Endothelial cell of umbilical vein (primary cell): ENCODE data around the gene FBXL13. TPM values are rescaled to one million over a fixed set of nuclear protein-coding genes. Genes with fewer than 3 reads are reported as not detected.

Experiments used
- BruUV-seq: library from RNA; stranded (reverse); fragments of 400-500 nt; replicated peaks from 2 replicates; lab custom pipeline; 2021; lab: Mats Ljungman, UMichigan
- CTCF ChIA-PET: fragments of 300-600, 350-600 bp; sonication (Branson Sonifier 250); formaldehyde crosslinking; loops from one replicate; lab custom pipeline; 2021; ENCODE audit warnings: antibody characterized with exemption, inconsistent platforms; lab: Charles Lee
- POLR2A ChIA-PET: fragments of 300-600, 350-600 bp; sonication (Branson Sonifier 250); formaldehyde crosslinking; loops from one replicate; lab custom pipeline; 2021; ENCODE audit warnings: antibody characterized with exemption, inconsistent platforms; lab: Charles Lee
- DNase-seq: peaks from one replicate; pipeline ENCODE4 v3.0.0-alpha.2; 2011; ENCODE audit warnings: low read depth, low spot score
- FAIRE-seq: peaks from 2 replicates; lab custom pipeline; 2011; peaks lifted over from hg19 to GRCh38; lab: Jason Lieb, UNC
- H2AFZ ChIP-seq: 2 replicates; pipeline ENCODE4 v1.6.0; 2012; ENCODE audit warnings: low read depth, low read length, control low read depth, inconsistent platforms
- H3K27ac ChIP-seq: 2 replicates; pipeline ENCODE4 v1.5.1; 2011; ENCODE audit warnings: low read depth, mild to moderate bottlenecking, control low read depth, low read length, moderate library complexity; ENCODE audit not compliant: insufficient read depth
- H3K27me3 ChIP-seq, 2 experiments: 2 replicates each; pipeline versions ENCODE4 v1.6.0 to v1.6.1; 2011; ENCODE audit warnings: low read length in 2 of 2, mixed read lengths in 1 of 2; ENCODE audit not compliant: control insufficient read depth in 2 of 2, insufficient read depth in 2 of 2
- H3K36me3 ChIP-seq, 2 experiments: 2 replicates in 1 of 2; 3 replicates in 1 of 2; pipeline ENCODE4 v1.5.1; 2011; ENCODE audit warnings: low read length in 2 of 2, mild to moderate bottlenecking in 1 of 2, moderate library complexity in 1 of 2; ENCODE audit not compliant: control insufficient read depth in 2 of 2, insufficient read depth in 2 of 2; ENCODE audit errors: extremely low read depth in 1 of 2
- H3K4me1 ChIP-seq: 3 replicates; pipeline ENCODE4 v1.5.1; 2011; ENCODE audit warnings: mild to moderate bottlenecking, low read length; ENCODE audit not compliant: control insufficient read depth, insufficient read depth; ENCODE audit errors: extremely low read depth
- H3K4me2 ChIP-seq: 2 replicates; pipeline ENCODE4 v1.6.1; 2011; ENCODE audit warnings: low read length, control low read depth, mixed read lengths; ENCODE audit not compliant: insufficient read depth
- H3K4me3 ChIP-seq, 3 experiments: fragments of 200-600 bp in 1 of 3; sonication (generic), shearing (Covaris generic) in 1 of 3; replicated peaks in 1 of 3; 2 replicates each; pipeline ENCODE4 v1.5.1; 2011 to 2016; ENCODE audit warnings: control low read depth in 3 of 3, low read length in 3 of 3, mild to moderate bottlenecking in 2 of 3, inconsistent platforms in 1 of 3, low read depth in 1 of 3, moderate library complexity in 1 of 3; ENCODE audit not compliant: insufficient read depth in 1 of 3
- H3K79me2 ChIP-seq: 2 replicates; pipeline ENCODE4 v1.6.0; 2012; ENCODE audit warnings: low read length, inconsistent platforms; ENCODE audit not compliant: control insufficient read depth, insufficient read depth
- H3K9ac ChIP-seq: replicated peaks from 2 replicates; pipeline ENCODE3; 2011; ENCODE audit warnings: low read length, control low read depth; ENCODE audit not compliant: insufficient read depth; ENCODE audit errors: extremely low read depth
- H3K9me1 ChIP-seq: replicated peaks from 3 replicates; pipeline ENCODE4 v1.6.0; 2011; ENCODE audit warnings: mild to moderate bottlenecking, low read length; ENCODE audit not compliant: control insufficient read depth, insufficient read depth; ENCODE audit errors: extremely low read depth
- H3K9me3 ChIP-seq: replicated peaks from 2 replicates; pipeline ENCODE4 v1.5.1; 2012; ENCODE audit warnings: low read length, inconsistent platforms; ENCODE audit not compliant: control insufficient read depth, insufficient read depth
- H4K20me1 ChIP-seq: replicated peaks from 2 replicates; pipeline ENCODE3; 2011; ENCODE audit warnings: mild to moderate bottlenecking, low read length; ENCODE audit not compliant: control insufficient read depth, insufficient read depth; ENCODE audit errors: extremely low read depth
- CTCF ChIP-seq, 2 donors: IDR thresholded peaks; 1 replicate in 1 of 2; 2 replicates in 1 of 2; pipeline ENCODE4 v1.5.1; 2011; ENCODE audit warnings: low read length in 2 of 2, mild to moderate bottlenecking in 2 of 2, moderate library complexity in 2 of 2, control low read depth in 1 of 2, inconsistent platforms in 1 of 2, low read depth in 1 of 2; ENCODE audit not compliant: insufficient read depth in 1 of 2; ENCODE audit errors: extremely low read depth in 1 of 2
- EZH2 ChIP-seq: IDR thresholded peaks from 2 replicates; pipeline ENCODE4 v1.6.1; 2012; ENCODE audit warnings: borderline replicate concordance, low read depth, mild to moderate bottlenecking, moderate library complexity, low read length, inconsistent platforms; ENCODE audit not compliant: severe bottlenecking
- FOS ChIP-seq: IDR thresholded peaks from 2 replicates; pipeline ENCODE4 v1.6.1; 2011; ENCODE audit warnings: mild to moderate bottlenecking, low read length, moderate library complexity, borderline replicate concordance; ENCODE audit not compliant: insufficient read depth
- GATA2 ChIP-seq: IDR thresholded peaks from 2 replicates; pipeline ENCODE4 v1.7.0; 2011; ENCODE audit warnings: low read depth, mild to moderate bottlenecking, moderate library complexity, mixed read lengths, low read length; ENCODE audit not compliant: insufficient read length, insufficient read depth
- JUN ChIP-seq: IDR thresholded peaks from 2 replicates; pipeline ENCODE4 v1.6.1; 2011; ENCODE audit warnings: borderline replicate concordance, low read depth; ENCODE audit not compliant: insufficient read length, insufficient read depth
- MAX ChIP-seq: IDR thresholded peaks from 2 replicates; pipeline ENCODE4 v1.6.1; 2011; ENCODE audit not compliant: insufficient read depth, insufficient read length
- MYC ChIP-seq: IDR thresholded peaks from one replicate; pipeline ENCODE4 v1.6.1; 2011; ENCODE audit warnings: mild to moderate bottlenecking, low read depth, low read length
- POLR2A ChIP-seq: IDR thresholded peaks from 2 replicates; pipeline ENCODE4 v1.6.1; 2012; ENCODE audit warnings: low read depth, mild to moderate bottlenecking, control low read depth, low read length
- POLR2AphosphoS5 ChIP-seq: IDR thresholded peaks from 2 replicates; pipeline ENCODE4 v1.6.1; 2012; ENCODE audit warnings: low read depth, mild to moderate bottlenecking, control low read depth, low read length, moderate library complexity; ENCODE audit not compliant: insufficient read depth
- dilution Hi-C: fragments of 300-500 bp; cut with MboI; formaldehyde crosslinking; loops from one replicate; pipeline ENCODE4 v1.15.0; 2019; ENCODE audit warnings: low sequenced_read_pairs; ENCODE audit not compliant: extremely low pct_ligation_motif_present
- intact Hi-C: fragments of 100-400 bp; cut with micrococcal nuclease; formaldehyde crosslinking; loops from one replicate; pipeline ENCODE4 v1.10.0; 2022
- polyA plus RNA-seq, 4 experiments: library from polyadenylated mRNA; depleted of rRNA in 3 of 4; stranded (reverse) in 3 of 4; unstranded in 1 of 4; fragments of >200 nt; gene quantifications; 2 replicates each; pipeline versions ENCODE4 v1.2.1 to v1.2.3, GENCODE V29; 2011 to 2012; ENCODE audit warnings: missing spikeins in 1 of 4
- total RNA-seq: library from RNA; stranded (reverse); gene quantifications from 2 replicates; pipeline ENCODE4 v1.2.3, GENCODE V29; 2021

Gene FBXL13
- total and polyA plus RNA-seq, 2 donors (not counting 3 experiments of a cell fraction or from before 2014, with no cell fraction given), result 3.9 to 4.6 TPM

DNA sequence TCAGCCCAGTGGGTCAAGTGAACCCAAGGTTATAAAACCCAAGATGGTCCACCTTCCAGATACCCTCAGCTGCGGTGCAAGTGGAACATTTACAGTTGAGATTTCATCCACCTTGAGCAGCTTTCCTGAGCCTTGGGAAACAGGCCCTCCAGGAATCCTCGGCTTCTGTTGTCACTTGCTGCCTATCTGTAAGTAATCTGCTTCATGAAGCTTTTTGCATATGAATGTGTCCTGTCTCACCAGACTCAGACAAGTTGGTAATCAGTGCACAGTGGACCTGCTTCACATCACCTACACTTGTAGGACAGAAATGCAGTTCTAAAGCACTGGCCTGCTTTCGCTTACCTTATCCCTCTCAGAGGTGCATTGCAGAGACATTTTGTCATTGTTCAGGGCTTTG lies 245.5 kb downstream of the FBXL13 start:
- intact Hi-C loops, result no loop called here
- no peaks in the 10 kb centered on the region for H3K79me2 ChIP-seq
- H3K36me3 ChIP-seq, result peaks cover 2 to 3% of the 10 kb centered on the region in 2 experiments
- no peak for FAIRE-seq
- CTCF ChIA-PET, result no interaction called here
- H3K9me1 ChIP-seq, result no peaks in the 10 kb centered on the region
- POLR2A ChIA-PET, result no interaction called here
- no peak overlapping the region for H3K4me2 ChIP-seq
- no TSS peak for BruUV-seq
- no peaks in the 10 kb centered on the region for H3K4me1 ChIP-seq
- no peak overlapping the region for H3K9ac ChIP-seq
- no peak overlapping the region for H3K27ac ChIP-seq
- H2AFZ ChIP-seq, result no peak overlapping the region
- dilution Hi-C loops, result no loop called here
- H3K27me3 ChIP-seq, result no peaks in the 10 kb centered on the region
- DNase-seq, result no peak
- H3K4me3 ChIP-seq, result no peak overlapping the region
- no peaks in the 10 kb centered on the region for H4K20me1 ChIP-seq
- TF ChIP-seq POLR2A (no peak), MYC (no peak), MAX (no peak), JUN (no peak), POLR2AphosphoS5 (no peak), FOS (no peak), EZH2 (no peak), GATA2 (no peak), CTCF (IDR thresholded peaks at IDR 0.05; ENCODE audit: extremely low read depth in 1 of 2, insufficient read depth in 1 of 2, low read depth in 1 of 2, low read length in 2 of 2) (no peak)
- H3K9me3 ChIP-seq, result no peaks in the 10 kb centered on the region
